ENCODE results near the gene ETS1.

DNA sequence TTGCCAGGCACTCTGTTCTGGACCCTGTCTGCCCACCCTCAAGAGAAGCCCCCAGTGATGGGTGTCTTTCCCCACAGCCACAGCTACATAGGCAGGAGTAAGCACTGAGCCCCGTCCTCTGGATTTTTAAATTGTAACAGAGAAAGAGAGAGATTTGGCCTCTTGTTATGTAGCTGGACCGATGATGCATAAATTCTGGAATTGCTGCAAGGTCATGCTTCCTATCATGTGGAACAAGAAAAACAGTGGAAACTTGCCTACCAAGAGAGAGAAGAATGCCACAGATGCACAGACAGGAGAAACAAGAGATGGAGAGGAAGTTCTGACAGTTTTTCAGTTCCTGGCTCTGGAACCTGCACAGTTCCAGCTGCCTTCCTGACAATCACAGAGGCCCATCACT, 150.2 kb downstream of the ETS1 start:
- TF ChIP-seq, protein P1, sequence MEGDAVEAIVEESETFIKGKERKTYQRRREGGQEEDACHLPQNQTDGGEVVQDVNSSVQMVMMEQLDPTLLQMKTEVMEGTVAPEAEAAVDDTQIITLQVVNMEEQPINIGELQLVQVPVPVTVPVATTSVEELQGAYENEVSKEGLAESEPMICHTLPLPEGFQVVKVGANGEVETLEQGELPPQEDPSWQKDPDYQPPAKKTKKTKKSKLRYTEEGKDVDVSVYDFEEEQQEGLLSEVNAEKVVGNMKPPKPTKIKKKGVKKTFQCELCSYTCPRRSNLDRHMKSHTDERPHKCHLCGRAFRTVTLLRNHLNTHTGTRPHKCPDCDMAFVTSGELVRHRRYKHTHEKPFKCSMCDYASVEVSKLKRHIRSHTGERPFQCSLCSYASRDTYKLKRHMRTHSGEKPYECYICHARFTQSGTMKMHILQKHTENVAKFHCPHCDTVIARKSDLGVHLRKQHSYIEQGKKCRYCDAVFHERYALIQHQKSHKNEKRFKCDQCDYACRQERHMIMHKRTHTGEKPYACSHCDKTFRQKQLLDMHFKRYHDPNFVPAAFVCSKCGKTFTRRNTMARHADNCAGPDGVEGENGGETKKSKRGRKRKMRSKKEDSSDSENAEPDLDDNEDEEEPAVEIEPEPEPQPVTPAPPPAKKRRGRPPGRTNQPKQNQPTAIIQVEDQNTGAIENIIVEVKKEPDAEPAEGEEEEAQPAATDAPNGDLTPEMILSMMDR (IDR thresholded peaks at IDR 0.05; ENCODE audit: low read depth, low read length) = no peak
- TF ChIP-seq EZH2phosphoT487 (IDR thresholded peaks at IDR 0.05; ENCODE audit: low read depth) = no peak
